ENCODE results near the gene GNL2. TPM values are rescaled to one million over a fixed set of nuclear protein-coding genes. Genes with fewer than 3 reads are reported as not detected.

Gene GNL2
- total RNA-seq, 1 experiment from 2014 or later: 106 TPM

- Histone ChIP-seq H3K27me3 (ENCODE audit: insufficient read depth, low read length) (no peaks in the 10 kb centered on the region), H3K9me3 (ENCODE audit: control insufficient read depth, low read depth, low read length) (no peaks in the 10 kb centered on the region), H3K79me1 (ENCODE audit: insufficient read depth, low read depth, low read length, poor library complexity, severe bottlenecking) (no peaks in the 10 kb centered on the region), H3K4ac (ENCODE audit: low read depth, low read length) (no peak overlapping the region), H2BK20ac (ENCODE audit: low read depth, low read length, poor library complexity, severe bottlenecking) (no peak overlapping the region), H3T11ph (ENCODE audit: low read length) (no peak overlapping the region), H3K23ac (ENCODE audit: insufficient read length, low read depth, low read length) (no peak overlapping the region), H3K27ac (ENCODE audit: insufficient read length, low read depth, low read length) (no peak overlapping the region), H2AFZ (ENCODE audit: low read length) (no peak overlapping the region), H2BK5ac (ENCODE audit: insufficient read length, low read length) (no peak overlapping the region), H4K20me1 (ENCODE audit: control insufficient read depth, insufficient read depth, insufficient read length) (no peaks in the 10 kb centered on the region), H3K56ac (ENCODE audit: insufficient read length, low read depth, low read length) (no peak overlapping the region), H3K9ac (ENCODE audit: extremely low read depth, insufficient read length, low read length) (no peak overlapping the region), H2BK15ac (ENCODE audit: low read depth, low read length) (no peak overlapping the region), H3K23me2 (ENCODE audit: insufficient read length, low read depth, low read length, poor library complexity, severe bottlenecking) (no peaks in the 10 kb centered on the region), H2BK120ac (ENCODE audit: low read depth, low read length, poor library complexity, severe bottlenecking) (no peak overlapping the region), H3K79me2 (ENCODE audit: insufficient read depth, low read length) (no peaks in the 10 kb centered on the region), H3K4me2 (ENCODE audit: insufficient read depth, insufficient read length, low read length) (no peak overlapping the region), H2BK12ac (ENCODE audit: insufficient read length, low read depth, low read length) (no peak overlapping the region), H3K14ac (ENCODE audit: insufficient read depth, low read length) (no peak overlapping the region), H4K5ac (ENCODE audit: insufficient read length, low read depth, low read length) (no peak overlapping the region), H3K18ac (ENCODE audit: insufficient read length, low read depth, low read length) (no peak overlapping the region), H3K4me1 (ENCODE audit: insufficient read depth, low read length) (no peaks in the 10 kb centered on the region), H4K8ac (replicated peaks; ENCODE audit: insufficient read length, low read depth, low read length) (no peak overlapping the region), H2AK5ac (ENCODE audit: insufficient read length, low read length) (no peak overlapping the region), H4K91ac (ENCODE audit: insufficient read length, low read depth, low read length) (no peak overlapping the region)
- Mint-ChIP-seq H3K9me3 (no peaks in the 10 kb centered on the region), H3K27me3 (ENCODE audit: low read depth) (peaks cover 28% of the 10 kb centered on the region), H3K4me1 (0 out of 4 replicates have a peak, but pooled peaks cover under 1% of the 10 kb centered on the region in 2 experiments), H3K36me3 (ENCODE audit: insufficient read depth in 1 of 3, low read depth in 3 of 3) (no peaks in the 10 kb centered on the region), H3K27ac (no peak overlapping the region), H3K4me3 (no peak overlapping the region)
- no peak for TF ChIP-seq CTCF (conservative IDR thresholded peaks at IDR 0.05)
- no peak for DNase-seq
These were observed 5.7 kb upstream of the GNL2 start for GRCh38 chr1:37601441-37601840.

Data from H9 (cell line).